GM19438 (cell line): Measurements from ENCODE around the gene CARS2.
"Not testable (repeated sequence)": the region's sequence is repeated elsewhere in the genome, so short reads cannot be mapped to it uniquely, and the experiment has no call there.

Source experiments
- ATAC-seq: cut with Tn5 transposase; IDR thresholded peaks from one replicate; pipeline ENCODE4 v1.9.1; 2021; ENCODE audit warnings: low read depth; ENCODE audit not compliant: unreplicated experiment

Gene CARS2

GRCh38 chr13:110638814-110639806 lies 66.8 kb downstream of the CARS2 start:
- no peak for ATAC-seq

GRCh38 chr13:110638257-110638656 lies 67.7 kb downstream of the CARS2 start:
- ATAC-seq: no peak

GRCh38 chr13:110637747-110638146 lies 68.2 kb downstream of the CARS2 start:
- ATAC-seq: no peak

GRCh38 chr13:110637275-110637674 lies 68.6 kb downstream of the CARS2 start:
- ATAC-seq: no peak

- ATAC-seq: no peak
These were observed 69.2 kb downstream of the CARS2 start for GRCh38 chr13:110636701-110637201.

- ATAC-seq: no peak
These were observed 69.9 kb downstream of the CARS2 start for GRCh38 chr13:110636053-110636475.

- ATAC-seq: no peak
These were observed 70.4 kb downstream of the CARS2 start for GRCh38 chr13:110635405-110636002.

GRCh38 chr13:110634558-110634957 lies 71.4 kb downstream of the CARS2 start:
- ATAC-seq: no peak

GRCh38 chr13:110633776-110634175 lies 72.1 kb downstream of the CARS2 start:
- ATAC-seq: no peak

GRCh38 chr13:110632255-110632654 lies 73.7 kb downstream of the CARS2 start:
- ATAC-seq: not testable (repeated sequence)

- ATAC-seq: no peak
These were observed 75.3 kb downstream of the CARS2 start for GRCh38 chr13:110630566-110631119.

GRCh38 chr13:110629735-110630134 lies 76.2 kb downstream of the CARS2 start:
- ATAC-seq: no peak

- no peak for ATAC-seq
These were observed 76.8 kb downstream of the CARS2 start for GRCh38 chr13:110628952-110629701.

- no peak for ATAC-seq
These were observed 77.5 kb downstream of the CARS2 start for GRCh38 chr13:110628477-110628793.

- no peak for ATAC-seq
These were observed 78.0 kb downstream of the CARS2 start for GRCh38 chr13:110627761-110628476.

GRCh38 chr13:110627351-110627750 lies 78.6 kb downstream of the CARS2 start:
- ATAC-seq: no peak

- ATAC-seq: no peak
These were observed 79.4 kb downstream of the CARS2 start for GRCh38 chr13:110626521-110626920.

- no peak for ATAC-seq
These were observed 80.1 kb downstream of the CARS2 start for GRCh38 chr13:110625771-110626321.
